ENCODE measurements around the gene WRAP53. TPM values are rescaled to one million over a fixed set of nuclear protein-coding genes. Genes with fewer than 3 reads are reported as not detected.

Gene WRAP53
- polyA plus RNA-seq, 1 donor from 2014 or later: 15.3 TPM

DNA sequence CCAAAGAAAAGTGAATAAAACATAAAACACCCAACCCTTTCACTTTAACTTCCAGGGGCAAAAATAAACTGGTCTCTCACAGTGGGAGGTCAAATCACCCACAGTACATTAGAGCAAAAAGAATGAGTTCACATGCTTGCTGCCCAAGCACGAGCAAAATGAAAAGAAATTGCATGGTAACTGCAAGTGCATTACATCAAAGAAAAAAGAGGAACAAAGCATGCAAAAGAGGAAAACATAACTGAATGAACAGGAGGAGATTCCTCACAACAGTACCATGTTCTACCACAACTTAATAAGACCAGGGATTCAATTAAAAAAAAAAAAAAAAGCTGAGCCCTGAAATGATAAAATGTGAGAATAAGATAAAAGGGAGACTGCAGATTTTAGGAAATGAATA, 41.5 kb downstream of the WRAP53 start:
- no peaks in the 10 kb centered on the region for H3K36me3 Mint-ChIP-seq
- H3K27me3 Mint-ChIP-seq: peaks cover 8% of the 10 kb centered on the region
- peaks cover 4 to 7% (median 6%) of the 10 kb centered on the region in 3 donors for H3K4me1 Mint-ChIP-seq
- H3K4me3 Mint-ChIP-seq: no peak overlapping the region
- H3K9me3 Mint-ChIP-seq: no peaks in the 10 kb centered on the region
- H3K27ac Mint-ChIP-seq: no peak overlapping the region

GRCh38 chr17:7732981-7733539, 44.8 kb downstream of the WRAP53 start:
- Mint-ChIP-seq H3K9me3 (no peaks in the 10 kb centered on the region), H3K4me3 (no peak overlapping the region), H3K36me3 (no peaks in the 10 kb centered on the region), H3K27me3 (peaks cover 5% of the 10 kb centered on the region), H3K27ac (no peak overlapping the region), H3K4me1 (peaks cover 4 to 7% (median 6%) of the 10 kb centered on the region in 3 donors)

- no peaks in the 10 kb centered on the region for H3K36me3 Mint-ChIP-seq
- peaks cover 5% of the 10 kb centered on the region for H3K27me3 Mint-ChIP-seq
- no peak overlapping the region for H3K4me3 Mint-ChIP-seq
- H3K9me3 Mint-ChIP-seq: no peaks in the 10 kb centered on the region
- peaks cover 0 to 1% (median 0%) of the 10 kb centered on the region in 3 donors for H3K4me1 Mint-ChIP-seq
- no peak overlapping the region for H3K27ac Mint-ChIP-seq
These were observed 49.3 kb downstream of the WRAP53 start for GRCh38 chr17:7737601-7738000.

GRCh38 chr17:7739746-7740145, 51.5 kb downstream of the WRAP53 start:
- Mint-ChIP-seq H3K4me3 (no peak overlapping the region), H3K36me3 (peaks cover 4% of the 10 kb centered on the region), H3K4me1 (peaks cover 0 to 1% (median 0%) of the 10 kb centered on the region in 3 donors), H3K27me3 (peaks cover 9% of the 10 kb centered on the region), H3K9me3 (no peaks in the 10 kb centered on the region), H3K27ac (no peak overlapping the region)

DNA sequence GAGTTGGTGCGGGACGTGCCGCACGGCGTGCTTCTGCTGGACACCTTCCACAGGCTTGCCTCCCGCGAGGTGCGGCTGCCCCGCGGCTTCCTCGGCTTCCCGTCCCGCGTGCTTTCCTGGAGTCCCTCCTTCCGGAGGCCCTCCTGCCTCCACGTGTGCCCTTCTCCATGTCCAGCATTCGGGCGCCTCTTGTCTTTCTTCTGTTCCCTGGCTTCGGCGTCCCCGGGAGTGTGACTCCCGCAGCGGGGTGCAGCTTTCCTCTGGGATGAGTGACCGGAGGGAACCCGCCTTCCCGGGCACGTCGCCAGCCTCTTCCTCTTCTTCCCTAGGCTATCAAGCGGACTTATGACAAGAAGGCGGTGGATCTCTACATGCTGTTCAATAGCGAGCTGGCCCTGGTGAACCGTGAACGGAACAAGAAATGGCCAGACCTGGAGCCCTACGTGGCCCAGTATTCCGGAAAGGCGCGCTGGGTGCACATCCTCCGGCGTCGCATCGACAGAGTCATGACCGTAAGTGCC, 52.3 kb downstream of the WRAP53 start:
- peaks cover 4% of the 10 kb centered on the region for H3K36me3 Mint-ChIP-seq
- H3K9me3 Mint-ChIP-seq: no peaks in the 10 kb centered on the region
- H3K4me1 Mint-ChIP-seq: peaks cover 0 to 1% (median 0%) of the 10 kb centered on the region in 3 donors
- H3K27ac Mint-ChIP-seq: peak overlapping the region in 1 of 3 donors; percentile 78
- no peak overlapping the region for H3K4me3 Mint-ChIP-seq
- peaks cover 9% of the 10 kb centered on the region for H3K27me3 Mint-ChIP-seq

DNA sequence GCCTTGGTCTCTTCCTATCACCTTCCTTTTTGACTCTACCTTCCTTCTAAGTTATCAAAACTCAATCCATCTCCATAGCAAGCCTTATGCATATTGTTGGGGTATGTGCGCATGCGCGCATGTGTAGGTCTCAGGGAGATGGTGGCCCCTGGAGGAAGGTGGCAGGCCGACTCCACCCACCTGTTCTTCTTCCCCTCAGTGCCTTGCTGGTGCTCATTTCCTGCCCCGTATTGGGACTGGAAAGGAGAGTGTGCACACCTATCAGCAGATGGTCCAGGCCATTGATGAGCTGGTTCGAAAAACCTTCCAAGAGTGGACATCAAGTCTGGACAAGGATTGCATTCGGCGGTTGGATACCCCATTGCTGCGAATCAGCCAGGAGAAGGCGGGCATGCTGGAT, 54.5 kb downstream of the WRAP53 start:
- H3K27ac Mint-ChIP-seq: no peak overlapping the region
- H3K4me3 Mint-ChIP-seq: no peak overlapping the region

GRCh38 chr17:7744416-7744815, 56.1 kb downstream of the WRAP53 start:
- Mint-ChIP-seq H3K4me1 (peaks cover 0 to 1% (median 0%) of the 10 kb centered on the region in 3 donors), H3K27ac (no peak overlapping the region), H3K9me3 (no peaks in the 10 kb centered on the region), H3K27me3 (peaks cover 11% of the 10 kb centered on the region), H3K4me3 (no peak overlapping the region), H3K36me3 (peaks cover 4% of the 10 kb centered on the region)

More for the DNA sequence above, 54.5 kb downstream of the WRAP53 start:
- peaks cover 11% of the 10 kb centered on the region for H3K27me3 Mint-ChIP-seq
- H3K4me1 Mint-ChIP-seq: peaks cover 0 to 1% (median 0%) of the 10 kb centered on the region in 3 donors
- H3K9me3 Mint-ChIP-seq: no peaks in the 10 kb centered on the region
- H3K36me3 Mint-ChIP-seq: peaks cover 4% of the 10 kb centered on the region

DNA sequence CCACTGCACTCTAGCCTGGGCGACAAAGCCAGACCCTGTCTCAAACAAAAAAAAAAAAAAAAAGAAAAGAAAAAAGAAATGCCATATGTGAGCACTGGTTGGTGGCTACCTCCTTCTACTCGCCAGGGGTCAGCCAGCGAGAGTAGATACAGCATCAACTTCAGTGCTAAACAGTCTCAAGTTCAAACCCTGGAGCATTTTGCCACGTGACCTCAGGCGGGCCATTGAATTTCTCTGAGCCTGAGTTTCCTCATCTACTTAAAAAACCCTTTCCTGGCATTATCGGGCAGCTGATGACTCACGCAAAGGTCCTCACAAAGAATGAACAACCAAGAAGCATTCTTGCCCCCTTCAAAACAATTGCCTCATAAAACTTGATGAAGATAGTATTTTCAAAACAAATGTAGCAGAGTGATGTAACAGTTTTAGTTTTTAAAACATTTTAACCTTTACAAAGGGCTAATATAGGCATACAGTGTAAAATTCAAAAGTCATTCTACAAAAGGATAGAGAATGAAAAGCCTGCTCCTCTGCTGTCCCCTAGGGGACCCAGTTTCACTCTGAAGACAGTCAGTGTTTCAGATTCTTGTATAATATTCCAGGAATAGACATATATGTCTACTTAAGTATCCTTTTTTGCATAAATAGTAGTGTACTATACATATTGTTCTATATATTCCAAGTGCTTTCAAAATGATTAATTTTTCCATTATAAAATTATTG, 57.6 kb downstream of the WRAP53 start:
- Mint-ChIP-seq H3K27ac (no peak overlapping the region), H3K36me3 (peaks cover 4% of the 10 kb centered on the region), H3K9me3 (peaks cover 0 to 5% (median 4%) of the 10 kb centered on the region in 3 donors), H3K27me3 (peaks cover 8% of the 10 kb centered on the region), H3K4me3 (no peak overlapping the region), H3K4me1 (peaks cover 0 to 1% (median 0%) of the 10 kb centered on the region in 3 donors)

DNA sequence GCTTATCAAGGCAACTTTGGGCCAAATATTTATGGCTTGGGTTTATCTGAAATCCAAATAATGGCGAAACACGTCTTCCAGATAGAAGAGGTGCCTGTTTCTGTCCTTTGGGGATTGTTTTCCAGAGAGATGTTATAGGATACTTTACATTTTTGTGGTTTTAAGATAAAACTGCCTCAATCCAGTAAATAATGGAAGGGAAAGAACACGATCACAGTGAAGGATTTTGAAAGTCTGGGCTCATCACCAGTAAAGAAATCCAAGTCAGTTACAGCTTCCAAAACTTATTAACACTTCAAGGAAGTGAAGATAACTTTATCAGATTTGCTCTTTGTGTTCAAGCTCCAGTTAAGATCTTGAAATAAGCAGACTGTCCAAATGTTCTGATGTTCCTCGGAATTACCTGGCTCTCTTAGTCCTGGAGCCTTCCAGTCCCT, 59.4 kb downstream of the WRAP53 start:
- peaks cover 0 to 5% (median 4%) of the 10 kb centered on the region in 3 donors for H3K9me3 Mint-ChIP-seq
- H3K27ac Mint-ChIP-seq: peak overlapping the region in 1 of 3 donors; percentile 53
- peaks cover 5% of the 10 kb centered on the region for H3K36me3 Mint-ChIP-seq
- no peaks in the 10 kb centered on the region for H3K4me1 Mint-ChIP-seq
- H3K4me3 Mint-ChIP-seq: no peak overlapping the region
- H3K27me3 Mint-ChIP-seq: peaks cover 8% of the 10 kb centered on the region

GRCh38 chr17:7748076-7748775, 59.9 kb downstream of the WRAP53 start:
- no peak overlapping the region for H3K4me3 Mint-ChIP-seq
- peaks cover 8% of the 10 kb centered on the region for H3K27me3 Mint-ChIP-seq
- H3K36me3 Mint-ChIP-seq: peaks cover 5% of the 10 kb centered on the region
- peak overlapping the region in 1 of 3 donors; percentile 53 for H3K27ac Mint-ChIP-seq
- H3K4me1 Mint-ChIP-seq: no peaks in the 10 kb centered on the region
- peaks cover 0 to 5% (median 4%) of the 10 kb centered on the region in 3 donors for H3K9me3 Mint-ChIP-seq

- Mint-ChIP-seq H3K27me3 (peaks cover 9% of the 10 kb centered on the region), H3K4me1 (no peaks in the 10 kb centered on the region), H3K4me3 (no peak overlapping the region), H3K36me3 (peaks cover 1% of the 10 kb centered on the region), H3K9me3 (peaks cover 0 to 5% (median 4%) of the 10 kb centered on the region in 3 donors), H3K27ac (no peak overlapping the region)
These were observed 62.1 kb downstream of the WRAP53 start for GRCh38 chr17:7750321-7750821.

Other genes starting within 250 kb of the WRAP53 start
- gene FGF11, start 249.0 kb upstream of the WRAP53 start, polyA plus RNA-seq: not detected
- 13.8 TPM for gene CHRNB1, start 243.4 kb upstream of the WRAP53 start, polyA plus RNA-seq
- gene ZBTB4, start 208.8 kb upstream of the WRAP53 start, polyA plus RNA-seq: 15.9 TPM
- not detected for gene SLC35G6, start 207.0 kb upstream of the WRAP53 start, polyA plus RNA-seq
- gene POLR2A, start 204.1 kb upstream of the WRAP53 start, polyA plus RNA-seq: 55.7 TPM
- gene TNFSF12, start 139.4 kb upstream of the WRAP53 start, polyA plus RNA-seq: 45.1 TPM
- gene TNFSF13, start 129.7 kb upstream of the WRAP53 start, polyA plus RNA-seq: 5.1 TPM
- gene SENP3, start 126.6 kb upstream of the WRAP53 start, polyA plus RNA-seq: 19.0 TPM
- gene CD68, start 108.8 kb upstream of the WRAP53 start, polyA plus RNA-seq: 26.9 TPM
- gene MPDU1, start 104.6 kb upstream of the WRAP53 start, polyA plus RNA-seq: 37.9 TPM
- gene SOX15, start 98.4 kb upstream of the WRAP53 start, polyA plus RNA-seq: not detected
- gene FXR2, start 73.6 kb upstream of the WRAP53 start, polyA plus RNA-seq: 20.0 TPM
- 37.7 TPM for gene SAT2, start 60.7 kb upstream of the WRAP53 start, polyA plus RNA-seq
- not detected for gene SHBG, start 58.3 kb upstream of the WRAP53 start, polyA plus RNA-seq
- gene ATP1B2, start 37.6 kb upstream of the WRAP53 start, polyA plus RNA-seq: not detected
- 55.0 TPM for gene TP53, start 987 bp upstream of the WRAP53 start, polyA plus RNA-seq
- gene EFNB3, start 16.7 kb downstream of the WRAP53 start, polyA plus RNA-seq: not detected
- not detected for gene DNAH2, start 29.3 kb downstream of the WRAP53 start, polyA plus RNA-seq
- 1.9 TPM for gene KDM6B, start 145.7 kb downstream of the WRAP53 start, polyA plus RNA-seq
- not detected for gene TMEM88, start 166.6 kb downstream of the WRAP53 start, polyA plus RNA-seq
- 170 TPM for gene NAA38, start 169.1 kb downstream of the WRAP53 start, polyA plus RNA-seq
- 8.0 TPM for gene CYB5D1, start 169.5 kb downstream of the WRAP53 start, polyA plus RNA-seq
- gene CHD3, start 200.3 kb downstream of the WRAP53 start, polyA plus RNA-seq: 2.4 TPM
- 3.1 TPM for gene RNF227, start 227.8 kb downstream of the WRAP53 start, polyA plus RNA-seq
- 0.51 TPM for gene KCNAB3, start 241.4 kb downstream of the WRAP53 start, polyA plus RNA-seq
- 220 TPM for gene TRAPPC1, start 243.5 kb downstream of the WRAP53 start, polyA plus RNA-seq
- 11.0 TPM for gene CNTROB, start 243.7 kb downstream of the WRAP53 start, polyA plus RNA-seq